Measurements from ENCODE around the gene MLYCD.

Gene MLYCD

DNA sequence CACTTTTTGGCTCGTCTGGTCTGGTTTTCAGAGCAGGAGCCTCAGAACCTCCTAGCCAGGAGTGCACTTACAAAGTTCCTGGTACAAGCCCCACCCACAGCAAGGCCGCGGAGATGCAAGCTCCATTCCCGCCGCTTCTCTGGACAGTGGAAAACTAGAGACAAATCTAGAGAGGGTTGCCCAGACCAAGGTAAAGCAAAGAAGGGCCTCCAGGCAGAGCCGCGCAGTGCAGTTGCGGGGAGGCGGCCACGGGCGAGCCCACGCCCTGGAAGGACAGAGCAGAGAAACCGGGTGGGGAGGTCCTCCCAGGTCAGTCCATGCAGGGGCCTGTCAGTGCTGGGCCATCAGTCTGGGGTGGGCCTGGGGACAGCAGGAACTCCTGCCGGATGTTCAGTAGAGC lies 43.2 kb downstream of the MLYCD start:
- DNase-seq (ENCODE audit: low read depth, low spot score) = no peak
- in situ Hi-C loops (cut with HindIII; ENCODE audit: low sequenced_read_pairs) = no loop called here
- H3K4me3 ChIP-seq (ENCODE audit: low read depth, low read length) = no peak overlapping the region
- TF ChIP-seq CTCF (IDR thresholded peaks at IDR 0.05; ENCODE audit: low read depth, low read length) = no peak

DNA sequence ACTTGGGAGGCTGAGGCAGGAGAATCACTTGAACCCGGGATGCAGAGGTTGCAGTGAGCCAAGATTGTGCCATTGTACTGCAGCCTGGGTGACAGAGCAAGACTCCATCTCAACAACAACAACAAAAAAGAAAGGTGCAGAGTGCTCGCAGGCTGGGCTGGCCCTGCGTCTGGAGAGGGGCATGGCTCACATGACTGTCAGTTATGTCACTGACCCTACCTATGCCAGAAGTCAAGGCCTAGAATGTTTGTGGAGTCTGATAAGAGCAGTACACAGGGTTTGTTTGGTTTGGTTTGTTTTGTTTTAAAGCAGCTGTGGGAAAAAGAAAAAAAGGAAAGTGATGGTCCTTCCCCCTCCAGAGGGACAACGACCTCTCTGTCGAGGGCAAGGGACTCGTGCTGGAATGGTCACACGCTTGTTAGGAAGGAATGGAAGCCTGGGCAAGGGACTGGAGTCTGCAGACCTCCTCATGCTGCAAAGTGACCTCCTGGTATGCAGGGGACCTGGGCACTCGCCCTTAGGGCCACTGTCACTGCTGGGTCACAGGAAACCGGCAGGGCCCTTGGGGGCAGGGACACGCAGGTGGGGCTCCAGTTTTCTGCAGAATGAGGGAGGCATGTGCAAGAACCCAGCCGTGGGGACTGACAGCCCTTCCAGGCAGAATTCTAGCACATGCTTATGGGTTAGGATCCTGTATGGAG lies 44.0 kb downstream of the MLYCD start:
- TF ChIP-seq CTCF (IDR thresholded peaks at IDR 0.05; ENCODE audit: low read depth, low read length) = no peak
- in situ Hi-C loops (cut with HindIII; ENCODE audit: low sequenced_read_pairs) = no loop called here
- DNase-seq (ENCODE audit: low read depth, low spot score) = no peak
- H3K4me3 ChIP-seq (ENCODE audit: low read depth, low read length) = no peak overlapping the region

DNA sequence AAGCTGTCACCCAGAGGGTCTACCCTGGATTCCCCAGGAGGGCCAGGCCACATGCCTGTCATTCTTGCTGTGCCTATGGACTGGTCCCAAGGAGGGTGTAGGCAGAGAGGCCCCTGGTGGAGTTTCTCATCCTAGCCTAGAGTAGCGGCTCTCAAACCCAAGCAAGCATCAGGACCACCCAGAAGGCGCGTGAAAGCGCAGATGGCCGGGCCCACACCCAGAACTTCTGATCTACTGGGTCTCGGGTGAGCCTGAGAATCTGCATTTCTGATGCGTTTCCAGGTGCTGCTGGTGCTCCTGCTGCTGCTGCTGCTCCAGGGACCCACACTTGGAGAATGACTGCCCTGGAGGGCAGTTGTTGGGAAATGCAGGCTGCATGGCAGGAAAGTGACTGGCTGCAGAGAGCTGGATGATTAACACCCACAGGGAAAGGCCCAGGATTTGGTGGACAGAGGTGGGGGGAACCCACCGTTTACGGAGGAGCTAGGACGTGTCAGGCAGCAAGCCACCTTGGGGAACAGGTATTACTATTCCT lies 44.7 kb downstream of the MLYCD start:
- no peak overlapping the region for H3K4me3 ChIP-seq (ENCODE audit: low read depth, low read length)
- in situ Hi-C loops (cut with HindIII; ENCODE audit: low sequenced_read_pairs) = no loop called here
- DNase-seq (ENCODE audit: low read depth, low spot score) = no peak
- TF ChIP-seq CTCF (IDR thresholded peaks at IDR 0.05; ENCODE audit: low read depth, low read length) = no peak

DNA sequence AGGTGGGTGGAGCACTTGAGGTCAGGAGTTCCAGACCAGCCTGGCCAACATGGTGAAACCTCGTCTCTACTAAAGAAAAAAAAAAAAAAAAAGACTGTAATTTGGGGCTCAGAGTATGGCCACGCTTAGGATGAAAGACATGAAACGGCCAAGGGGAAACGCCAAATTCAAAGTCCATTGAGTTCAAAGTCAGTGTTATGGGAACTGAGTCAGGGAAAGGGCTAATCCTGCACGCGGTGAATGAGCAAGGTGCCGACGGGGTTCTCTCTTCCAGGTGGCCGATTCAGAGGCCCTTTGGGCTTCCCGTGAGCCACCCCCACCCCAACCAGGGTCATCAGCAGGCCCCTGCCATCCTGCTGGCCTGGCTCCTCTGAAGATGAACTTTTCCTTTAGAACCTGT lies 46.7 kb downstream of the MLYCD start:
- in situ Hi-C loops (cut with HindIII; ENCODE audit: low sequenced_read_pairs) = no loop called here
- DNase-seq (ENCODE audit: low read depth, low spot score) = no peak
- TF ChIP-seq CTCF (IDR thresholded peaks at IDR 0.05; ENCODE audit: low read depth, low read length) = no peak
- H3K4me3 ChIP-seq (ENCODE audit: low read depth, low read length) = no peak overlapping the region

DNA sequence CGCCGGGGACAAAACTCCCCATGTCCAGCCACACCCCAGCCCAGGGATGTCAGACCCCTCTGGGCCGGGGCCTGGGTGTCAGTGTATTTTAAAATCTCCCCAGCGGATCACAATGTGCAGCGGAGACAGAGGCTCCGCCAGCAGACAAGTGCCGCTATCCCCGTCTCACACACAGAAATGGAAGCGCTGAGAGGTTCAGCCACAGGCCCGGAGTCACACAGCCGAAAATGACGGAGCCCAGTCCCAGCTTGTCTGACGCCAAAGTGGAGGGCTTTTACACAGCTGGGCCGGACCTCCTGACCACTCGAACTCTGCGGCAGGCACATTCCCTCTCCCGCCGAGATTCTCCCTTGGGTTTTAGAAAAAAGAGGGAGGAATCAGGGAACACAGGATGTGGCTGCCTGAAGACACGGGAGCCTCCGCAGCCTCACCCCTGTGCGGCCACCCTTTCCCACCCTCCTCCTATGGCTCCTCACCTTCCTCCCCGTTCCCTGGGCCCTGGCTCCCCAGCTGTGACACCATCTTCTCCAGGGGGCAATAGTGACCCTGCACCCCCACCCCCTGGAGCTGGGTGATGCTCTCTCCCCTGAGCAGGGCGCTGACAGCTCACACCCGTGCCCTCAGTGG lies 47.4 kb downstream of the MLYCD start:
- H3K4me3 ChIP-seq (ENCODE audit: low read depth, low read length) = no peak overlapping the region
- no peak for TF ChIP-seq CTCF (IDR thresholded peaks at IDR 0.05; ENCODE audit: low read depth, low read length)
- no peak for DNase-seq (ENCODE audit: low read depth, low spot score)
- in situ Hi-C loops (cut with HindIII; ENCODE audit: low sequenced_read_pairs) = no loop called here

GRCh38 chr16:83946781-83947566 lies 48.1 kb downstream of the MLYCD start:
- in situ Hi-C loops (cut with HindIII; ENCODE audit: low sequenced_read_pairs) = no loop called here
- no peak for DNase-seq (ENCODE audit: low read depth, low spot score)
- no peak for TF ChIP-seq CTCF (IDR thresholded peaks at IDR 0.05; ENCODE audit: low read depth, low read length)
- no peak overlapping the region for H3K4me3 ChIP-seq (ENCODE audit: low read depth, low read length)

All from astrocyte of the spinal cord (primary cell).